ENCODE measurements around the gene WDR91. TPM values are rescaled to one million over a fixed set of nuclear protein-coding genes. Genes with fewer than 3 reads are reported as not detected.

Gene WDR91
- total RNA-seq, 1 experiment from 2014 or later = 8.4 TPM

- POLR2A ChIA-PET (ENCODE audit: unreplicated experiment) = no interaction called here
- Histone ChIP-seq H3K4me3 (no peak overlapping the region), H3K4me2 (no peak overlapping the region), H2AFZ (no peak overlapping the region), H3K27me3 (ENCODE audit: insufficient read depth, low read depth) (no peaks in the 10 kb centered on the region), H3K9me3 (ENCODE audit: insufficient read depth, low read depth) (no peaks in the 10 kb centered on the region), H3K27ac (no peak overlapping the region), H4K20me1 (ENCODE audit: insufficient read depth) (no peaks in the 10 kb centered on the region), H3K79me2 (ENCODE audit: low read depth) (no peaks in the 10 kb centered on the region), H3K4me1 (replicated peaks; ENCODE audit: insufficient read depth) (no peaks in the 10 kb centered on the region), H3F3A (ENCODE audit: insufficient read depth, low read depth) (no peaks in the 10 kb centered on the region), H3K9me2 (ENCODE audit: insufficient read depth) (no peaks in the 10 kb centered on the region), H3K36me3 (ENCODE audit: low read depth) (no peaks in the 10 kb centered on the region)
- CTCF ChIA-PET = no interaction called here
- TF ChIP-seq, protein P1, sequence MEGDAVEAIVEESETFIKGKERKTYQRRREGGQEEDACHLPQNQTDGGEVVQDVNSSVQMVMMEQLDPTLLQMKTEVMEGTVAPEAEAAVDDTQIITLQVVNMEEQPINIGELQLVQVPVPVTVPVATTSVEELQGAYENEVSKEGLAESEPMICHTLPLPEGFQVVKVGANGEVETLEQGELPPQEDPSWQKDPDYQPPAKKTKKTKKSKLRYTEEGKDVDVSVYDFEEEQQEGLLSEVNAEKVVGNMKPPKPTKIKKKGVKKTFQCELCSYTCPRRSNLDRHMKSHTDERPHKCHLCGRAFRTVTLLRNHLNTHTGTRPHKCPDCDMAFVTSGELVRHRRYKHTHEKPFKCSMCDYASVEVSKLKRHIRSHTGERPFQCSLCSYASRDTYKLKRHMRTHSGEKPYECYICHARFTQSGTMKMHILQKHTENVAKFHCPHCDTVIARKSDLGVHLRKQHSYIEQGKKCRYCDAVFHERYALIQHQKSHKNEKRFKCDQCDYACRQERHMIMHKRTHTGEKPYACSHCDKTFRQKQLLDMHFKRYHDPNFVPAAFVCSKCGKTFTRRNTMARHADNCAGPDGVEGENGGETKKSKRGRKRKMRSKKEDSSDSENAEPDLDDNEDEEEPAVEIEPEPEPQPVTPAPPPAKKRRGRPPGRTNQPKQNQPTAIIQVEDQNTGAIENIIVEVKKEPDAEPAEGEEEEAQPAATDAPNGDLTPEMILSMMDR (conservative IDR thresholded peaks at IDR 0.05) = no peak
- no peak for TF ChIP-seq EZH2 (IDR thresholded peaks at IDR 0.05; ENCODE audit: low read depth)
- intact Hi-C loops (cut with micrococcal nuclease; ENCODE audit: unreplicated experiment) = no loop called here
- no TSS peak for BruUV-seq (replicated peaks)
- no peak for DNase-seq
Measured at GRCh38 chr7:135201350-135201749, 10.0 kb downstream of the WDR91 start.

- Histone ChIP-seq H3K4me1 (replicated peaks; ENCODE audit: insufficient read depth) (no peaks in the 10 kb centered on the region), H4K20me1 (ENCODE audit: insufficient read depth) (no peaks in the 10 kb centered on the region), H3K79me2 (ENCODE audit: low read depth) (no peaks in the 10 kb centered on the region), H3K9me2 (ENCODE audit: insufficient read depth) (no peaks in the 10 kb centered on the region), H3K9me3 (ENCODE audit: insufficient read depth, low read depth) (no peaks in the 10 kb centered on the region), H3K36me3 (ENCODE audit: low read depth) (no peaks in the 10 kb centered on the region), H3K27me3 (ENCODE audit: insufficient read depth, low read depth) (no peaks in the 10 kb centered on the region), H3F3A (ENCODE audit: insufficient read depth, low read depth) (no peaks in the 10 kb centered on the region), H2AFZ (no peak overlapping the region), H3K4me2 (no peak overlapping the region), H3K27ac (no peak overlapping the region), H3K4me3 (no peak overlapping the region)
- ChIA-PET POLR2A (ENCODE audit: unreplicated experiment) (no interaction called here), CTCF (no interaction called here)
- no peak for DNase-seq
- intact Hi-C loops (cut with micrococcal nuclease; ENCODE audit: unreplicated experiment) = no loop called here
- TF ChIP-seq, protein P1 (conservative IDR thresholded peaks at IDR 0.05) = no peak
- BruUV-seq (replicated peaks) = no TSS peak
Measured at GRCh38 chr7:135200821-135201331, 10.4 kb downstream of the WDR91 start.

DNA sequence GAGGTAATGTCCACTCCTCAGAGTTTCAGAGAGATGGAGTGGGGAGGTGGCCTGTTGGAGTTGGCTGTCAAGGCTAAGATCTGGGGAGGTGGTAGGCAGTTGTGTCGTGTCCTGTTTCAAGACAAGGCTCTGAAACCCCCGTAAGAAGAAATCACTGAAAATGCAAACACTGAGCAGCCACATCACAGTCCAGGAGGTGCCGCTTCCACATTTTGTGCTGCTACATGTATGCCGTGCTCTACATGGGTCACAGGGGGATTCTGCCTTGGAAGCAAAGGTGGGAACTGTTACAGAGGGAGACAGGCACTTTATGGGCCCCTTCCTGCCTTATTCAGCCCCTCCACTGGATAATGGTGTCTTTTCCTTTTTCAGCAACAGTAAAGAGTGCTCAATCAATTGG, 11.9 kb downstream of the WDR91 start:
- CTCF ChIA-PET = no interaction called here
- Histone ChIP-seq H3K4me1 (replicated peaks; ENCODE audit: insufficient read depth) (no peaks in the 10 kb centered on the region), H3K4me3 (no peak overlapping the region), H3K36me3 (ENCODE audit: low read depth) (no peaks in the 10 kb centered on the region), H3K27me3 (ENCODE audit: insufficient read depth, low read depth) (no peaks in the 10 kb centered on the region), H3K27ac (no peak overlapping the region), H3K9me2 (ENCODE audit: insufficient read depth) (no peaks in the 10 kb centered on the region), H3K4me2 (no peak overlapping the region), H3K79me2 (ENCODE audit: low read depth) (no peaks in the 10 kb centered on the region), H3F3A (ENCODE audit: insufficient read depth, low read depth) (no peaks in the 10 kb centered on the region), H2AFZ (no peak overlapping the region), H3K9me3 (ENCODE audit: insufficient read depth, low read depth) (no peaks in the 10 kb centered on the region), H4K20me1 (ENCODE audit: insufficient read depth) (no peaks in the 10 kb centered on the region)
- no TSS peak for BruUV-seq (replicated peaks)
- POLR2A ChIA-PET (ENCODE audit: unreplicated experiment) = no interaction called here
- intact Hi-C loops (cut with micrococcal nuclease; ENCODE audit: unreplicated experiment) = no loop called here
- no peak for TF ChIP-seq EZH2 (IDR thresholded peaks at IDR 0.05; ENCODE audit: low read depth)
- TF ChIP-seq, protein P1 (conservative IDR thresholded peaks at IDR 0.05) = no peak
- DNase-seq = no peak
